Body of pancreas (tissue), 4 donors: ENCODE data around the gene CEP44. TPM values are rescaled to one million over a fixed set of nuclear protein-coding genes. Genes with fewer than 3 reads are reported as not detected.

ENCODE experiments used
- ATAC-seq: fragments of 150-250 bp; one replicate; pipeline ENCODE4 v1.9.1; 2016
- DNase-seq, 4 donors: peaks; one replicate each; pipeline ENCODE4 v3.0.0-alpha.2; 2019
- H3K27ac ChIP-seq, 4 donors: fragments of 200-600 bp; sonication (generic); 1 replicate in 3 of 4; 2 replicates in 1 of 4; pipeline versions ENCODE4 v1.5.1 to v1.6.1; 2016 to 2019; ENCODE audit warnings: mild to moderate bottlenecking in 1 of 4, mixed read lengths in 1 of 4, moderate library complexity in 1 of 4
- H3K27me3 ChIP-seq, 2 donors: fragments of 200-600 bp; sonication (generic); one replicate each; pipeline ENCODE4 v1.6.0; 2016; ENCODE audit warnings: mild to moderate bottlenecking in 1 of 2
- H3K36me3 ChIP-seq, 2 donors: fragments of 200-600 bp; sonication (generic); replicated peaks in 1 of 2; 2 replicates each; pipeline ENCODE4 v1.5.1; 2016; ENCODE audit warnings: low read depth in 2 of 2; ENCODE audit not compliant: insufficient read depth in 1 of 2
- H3K4me1 ChIP-seq: fragments of 200-600 bp; sonication (generic); one replicate; pipeline ENCODE4 v1.6.0; 2016
- H3K4me3 ChIP-seq, 2 donors: fragments of 200-600 bp; sonication (generic); 1 replicate in 1 of 2; 2 replicates in 1 of 2; pipeline ENCODE4 v1.5.1; 2016 to 2019
- H3K9me3 ChIP-seq, 3 donors: fragments of 200-600 bp; sonication (generic); 1 replicate in 2 of 3; 2 replicates in 1 of 3; pipeline ENCODE4 v1.5.1; 2016
- CTCF ChIP-seq, 7 experiments: fragments of 450-650 bp in 4 of 7; fragments of 200-600 bp in 3 of 7; sonication (generic) in 3 of 7; IDR thresholded peaks; one replicate each; pipeline ENCODE4 v1.5.1; 2016 to 2019; ENCODE audit warnings: antibody characterized with exemption in 7 of 7
- POLR2A ChIP-seq, 3 donors: fragments of 450-650 bp; IDR thresholded peaks; one replicate each; pipeline ENCODE4 v1.6.1; 2016; ENCODE audit warnings: antibody characterized with exemption in 3 of 3, mild to moderate bottlenecking in 2 of 3
- whole genome bisulfite sequencing, 2 donors: methylation state at CpG; one replicate each; pipeline ENCODE4 v1.1.5; 2017; 5-methylcytosine and 5-hydroxymethylcytosine counted together
- intact Hi-C: fragments of 100-400 bp; cut with DNase I; formaldehyde crosslinking; loops from one replicate; pipeline ENCODE4 v1.15.1; 2023
- total RNA-seq, 2 donors: library from RNA; depleted of rRNA; stranded (reverse); fragments of >200 nt; gene quantifications; one replicate each; pipeline ENCODE4 v1.1.0, GENCODE V29; 2016

The CEP44 gene
- total RNA-seq, 2 donors from 2014 or later: 13.2 to 27.5 TPM

- 63 to 76% methylated on average over 4 of the region's 4 CpGs for WGBS, 2 donors
- H3K27me3 ChIP-seq: no peaks in the 10 kb centered on the region
- ATAC-seq (no peak), DNase-seq (no peak)
- no peak overlapping the region for H3K27ac ChIP-seq
- TF ChIP-seq POLR2A (IDR thresholded peaks at IDR 0.05) (no peak), CTCF (IDR thresholded peaks at IDR 0.05) (no peak)
- intact Hi-C loops: no loop called here
- no peaks in the 10 kb centered on the region for H3K9me3 ChIP-seq
- no peaks in the 10 kb centered on the region for H3K4me1 ChIP-seq
- no peak overlapping the region for H3K4me3 ChIP-seq
- H3K36me3 ChIP-seq: no peaks in the 10 kb centered on the region
Measured at GRCh38 chr4:174332741-174333493, 49.2 kb downstream of the CEP44 start.

DNA sequence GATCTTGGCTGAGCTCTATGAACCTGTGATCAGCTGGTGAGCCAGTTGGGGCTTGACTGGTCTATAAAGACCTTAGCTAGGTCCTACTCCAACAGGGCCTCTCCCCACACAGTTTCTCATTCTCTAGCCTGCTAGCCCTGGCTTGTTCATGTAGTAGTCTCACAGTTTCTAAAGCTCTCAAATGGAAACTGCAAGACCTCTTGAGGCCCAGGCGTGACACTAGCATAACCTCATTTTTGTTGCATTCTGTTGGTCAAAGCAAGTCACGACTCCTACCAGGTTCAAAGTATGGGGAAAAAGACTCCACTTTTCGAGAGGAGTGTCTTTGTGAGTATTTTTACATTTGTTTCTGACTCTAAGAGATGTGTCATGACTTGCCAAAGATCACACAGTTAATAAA is 50.9 kb downstream of the CEP44 start:
- Histone ChIP-seq H3K27me3 (no peaks in the 10 kb centered on the region), H3K9me3 (no peaks in the 10 kb centered on the region), H3K36me3 (no peaks in the 10 kb centered on the region), H3K27ac (no peak overlapping the region), H3K4me3 (no peak overlapping the region), H3K4me1 (no peaks in the 10 kb centered on the region)
- ATAC-seq (no peak), DNase-seq (no peak)
- TF ChIP-seq CTCF (IDR thresholded peaks at IDR 0.05): no peak
- no peak for TF ChIP-seq POLR2A (IDR thresholded peaks at IDR 0.05)
- intact Hi-C loops: no loop called here
- WGBS, 2 donors: 63 to 66% methylated on average over 3 of the region's 3 CpGs

DNA sequence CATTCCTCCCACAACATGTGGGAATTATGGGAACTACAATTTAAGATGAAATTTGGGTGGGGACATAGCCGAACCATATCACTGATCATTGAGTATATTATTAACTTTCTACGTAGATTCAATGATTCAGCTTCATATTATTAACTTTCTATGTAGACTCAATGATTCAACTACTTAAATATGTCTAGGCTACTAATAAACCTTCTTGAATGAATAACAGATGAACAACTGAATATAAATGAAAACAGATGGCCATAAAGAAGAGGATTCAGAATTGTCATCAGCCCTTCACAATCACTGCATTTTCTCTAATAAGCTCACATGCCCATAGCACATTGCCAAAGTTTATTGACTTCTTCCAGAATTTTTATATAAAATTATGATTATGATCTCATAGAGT is 57.0 kb downstream of the CEP44 start:
- Histone ChIP-seq H3K9me3 (no peaks in the 10 kb centered on the region), H3K27me3 (no peaks in the 10 kb centered on the region), H3K4me1 (no peaks in the 10 kb centered on the region), H3K27ac (no peak overlapping the region), H3K36me3 (no peaks in the 10 kb centered on the region), H3K4me3 (no peak overlapping the region)
- DNase-seq: no peak
- 71 to 73% methylated on average over 2 of the region's 2 CpGs for WGBS, 2 donors
- TF ChIP-seq CTCF (IDR thresholded peaks at IDR 0.05): no peak
- no peak for TF ChIP-seq POLR2A (IDR thresholded peaks at IDR 0.05)
- ATAC-seq: no peak
- intact Hi-C loops: no loop called here

GRCh38 chr4:174349156-174349555 is 65.4 kb downstream of the CEP44 start:
- ATAC-seq (no peak), DNase-seq (no peak)
- H3K36me3 ChIP-seq: no peaks in the 10 kb centered on the region
- WGBS, 2 donors: 95 to 100% methylated on average over 1 of the region's 1 CpG
- no peak overlapping the region for H3K27ac ChIP-seq
- TF ChIP-seq CTCF (IDR thresholded peaks at IDR 0.05) (no peak), POLR2A (IDR thresholded peaks at IDR 0.05) (no peak)
- intact Hi-C loops: no loop called here
- no peaks in the 10 kb centered on the region for H3K27me3 ChIP-seq
- no peaks in the 10 kb centered on the region for H3K9me3 ChIP-seq
- H3K4me3 ChIP-seq: no peak overlapping the region
- no peaks in the 10 kb centered on the region for H3K4me1 ChIP-seq
